ENCODE measurements around the gene PLCD3.

The PLCD3 gene

GRCh38 chr17:45137561-45138305 lies 5.4 kb upstream of the PLCD3 start:
- H3K4me3 ChIP-seq (ENCODE audit: low read depth, low read length) = no peak overlapping the region
- TF ChIP-seq, protein P1, sequence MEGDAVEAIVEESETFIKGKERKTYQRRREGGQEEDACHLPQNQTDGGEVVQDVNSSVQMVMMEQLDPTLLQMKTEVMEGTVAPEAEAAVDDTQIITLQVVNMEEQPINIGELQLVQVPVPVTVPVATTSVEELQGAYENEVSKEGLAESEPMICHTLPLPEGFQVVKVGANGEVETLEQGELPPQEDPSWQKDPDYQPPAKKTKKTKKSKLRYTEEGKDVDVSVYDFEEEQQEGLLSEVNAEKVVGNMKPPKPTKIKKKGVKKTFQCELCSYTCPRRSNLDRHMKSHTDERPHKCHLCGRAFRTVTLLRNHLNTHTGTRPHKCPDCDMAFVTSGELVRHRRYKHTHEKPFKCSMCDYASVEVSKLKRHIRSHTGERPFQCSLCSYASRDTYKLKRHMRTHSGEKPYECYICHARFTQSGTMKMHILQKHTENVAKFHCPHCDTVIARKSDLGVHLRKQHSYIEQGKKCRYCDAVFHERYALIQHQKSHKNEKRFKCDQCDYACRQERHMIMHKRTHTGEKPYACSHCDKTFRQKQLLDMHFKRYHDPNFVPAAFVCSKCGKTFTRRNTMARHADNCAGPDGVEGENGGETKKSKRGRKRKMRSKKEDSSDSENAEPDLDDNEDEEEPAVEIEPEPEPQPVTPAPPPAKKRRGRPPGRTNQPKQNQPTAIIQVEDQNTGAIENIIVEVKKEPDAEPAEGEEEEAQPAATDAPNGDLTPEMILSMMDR (IDR thresholded peaks at IDR 0.05; ENCODE audit: borderline replicate concordance, insufficient read depth, low read depth, low read length) = no peak

DNA sequence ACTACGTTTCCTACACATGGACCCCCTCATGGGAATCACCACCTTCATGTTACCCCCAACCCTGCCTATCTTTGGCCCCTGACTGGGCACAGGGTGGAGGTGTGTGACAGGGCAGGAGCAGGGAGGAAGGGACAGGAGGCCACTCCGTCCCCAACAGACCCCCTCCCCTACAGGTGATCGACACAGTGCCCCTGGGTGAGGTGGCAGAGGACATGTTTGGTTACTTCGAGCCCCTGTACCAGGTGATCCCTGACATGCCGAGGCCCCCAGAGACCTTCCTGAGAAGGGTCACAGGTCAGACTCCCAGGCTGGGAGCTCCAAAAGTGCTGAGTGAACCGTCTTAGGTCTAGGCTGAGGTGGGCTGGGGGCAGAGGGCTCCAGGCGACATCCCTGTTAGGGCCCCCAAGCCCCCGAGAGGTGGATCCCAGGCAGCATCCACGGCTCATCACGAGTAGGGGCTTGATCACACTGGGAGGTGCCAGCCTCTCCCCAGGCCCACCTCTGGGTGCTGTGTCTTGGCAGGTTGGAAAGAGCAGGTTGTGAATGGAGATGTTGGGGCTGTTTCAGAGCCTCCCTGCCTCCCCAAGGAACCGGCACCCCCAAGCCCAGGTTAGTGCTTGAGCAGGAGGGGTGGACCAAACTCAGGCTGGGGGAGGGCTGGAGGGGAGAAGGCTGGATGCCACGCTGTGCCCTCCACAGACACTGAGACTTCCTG lies 4.7 kb upstream of the PLCD3 start:
- H3K4me3 ChIP-seq (ENCODE audit: low read depth, low read length) = no peak overlapping the region
- TF ChIP-seq, protein P1 (IDR thresholded peaks at IDR 0.05; ENCODE audit: borderline replicate concordance, insufficient read depth, low read depth, low read length) = no peak

DNA sequence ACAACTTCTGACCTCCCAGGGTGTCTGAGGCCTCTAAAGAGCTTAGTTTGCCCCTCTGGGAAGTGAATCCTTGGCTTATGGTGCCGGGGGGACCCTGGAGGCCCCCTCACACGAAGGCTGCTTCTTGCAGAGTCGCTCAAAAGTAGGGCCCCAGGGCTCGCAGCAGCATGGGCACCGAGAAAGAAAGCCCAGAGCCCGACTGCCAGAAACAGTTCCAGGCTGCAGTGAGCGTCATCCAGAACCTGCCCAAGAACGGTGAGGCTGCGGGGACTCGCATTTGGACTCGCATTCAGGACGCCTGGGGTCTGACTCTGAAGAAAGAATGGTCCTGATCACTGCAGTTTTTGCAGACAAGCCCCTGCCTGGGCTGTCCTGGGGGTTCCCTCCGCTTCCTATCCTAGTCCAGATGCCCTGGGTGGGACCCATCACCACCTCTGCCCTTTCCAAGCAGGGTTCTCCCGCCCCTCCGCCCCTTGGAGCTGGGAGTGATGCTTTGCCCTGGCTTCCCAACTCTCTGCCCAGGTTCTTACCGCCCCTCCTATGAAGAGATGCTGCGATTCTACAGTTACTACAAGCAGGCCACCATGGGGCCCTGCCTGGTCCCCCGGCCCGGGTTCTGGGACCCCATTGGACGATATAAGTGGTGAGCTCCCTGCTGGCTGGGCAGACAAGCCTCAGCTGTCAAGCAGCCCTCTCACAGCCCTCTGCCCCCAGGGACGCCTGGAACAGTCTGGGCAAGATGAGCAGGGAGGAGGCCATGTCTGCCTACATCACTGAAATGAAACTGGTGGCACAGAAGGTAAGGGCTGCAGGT lies 3.9 kb upstream of the PLCD3 start:
- TF ChIP-seq, protein P1 (IDR thresholded peaks at IDR 0.05; ENCODE audit: borderline replicate concordance, insufficient read depth, low read depth, low read length) = no peak
- H3K4me3 ChIP-seq (ENCODE audit: low read depth, low read length) = peak overlapping the region; percentile 64

GRCh38 chr17:45135192-45135977 lies 3.1 kb upstream of the PLCD3 start, which contains the start of gene ACBD4:
Gene ACBD4, plus strand, starts transcription at chr17:45135687. Its CDS starts 458 bp downstream, at chr17:45136145.
- TF ChIP-seq, protein P1 (IDR thresholded peaks at IDR 0.05; ENCODE audit: borderline replicate concordance, insufficient read depth, low read depth, low read length) = peak; percentile 100
- peak within 1 kb of the TSS; percentile 64 for H3K4me3 ChIP-seq (ENCODE audit: low read depth, low read length)

DNA sequence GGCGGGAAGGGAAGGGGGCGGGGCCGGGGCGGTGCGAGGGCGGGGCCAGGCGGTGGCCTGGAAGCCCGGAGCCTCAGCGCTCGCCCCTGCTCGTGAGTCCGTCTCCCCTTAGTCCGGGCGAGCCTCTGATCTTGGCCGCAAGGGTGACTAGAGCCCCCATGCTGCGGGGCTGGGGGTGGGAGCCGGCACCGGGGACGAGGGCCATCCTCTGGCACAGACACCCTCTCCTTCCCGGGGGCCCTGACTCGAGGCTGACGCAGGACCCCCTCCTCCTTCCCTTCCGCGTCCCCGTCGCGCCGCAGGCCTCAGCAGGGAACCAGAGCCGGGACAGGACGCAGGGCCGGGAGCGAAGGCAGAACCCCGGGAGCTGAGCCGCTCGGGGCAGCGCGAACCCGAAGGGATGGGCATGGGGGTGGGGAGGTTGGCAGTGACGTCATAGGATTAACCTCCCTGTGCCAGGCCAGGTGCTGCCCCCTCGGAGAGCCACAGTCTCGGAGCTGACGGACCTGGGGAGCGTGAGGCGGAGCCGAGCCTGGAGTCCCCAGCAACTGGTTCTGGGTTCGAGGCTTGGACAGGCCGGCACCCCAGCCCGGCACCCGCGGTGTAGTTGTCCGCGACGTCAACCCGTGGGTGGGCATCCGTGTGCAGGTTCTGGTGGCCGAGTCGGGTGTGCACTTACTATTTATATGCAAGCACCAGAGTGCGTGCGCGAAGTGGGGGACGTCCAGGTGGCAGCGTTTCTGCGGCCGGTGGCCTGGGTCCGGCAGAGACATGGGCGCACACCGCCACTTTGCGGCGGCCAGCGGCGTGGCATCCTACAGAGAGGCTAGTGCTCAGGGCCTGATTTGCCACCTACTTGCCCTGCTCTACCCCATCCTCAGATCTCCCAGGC lies 503 bp upstream of the PLCD3 start:
- TF ChIP-seq, protein P1 (IDR thresholded peaks at IDR 0.05; ENCODE audit: borderline replicate concordance, insufficient read depth, low read depth, low read length) = peak; percentile 95
- peak overlapping the region; percentile 75 for H3K4me3 ChIP-seq (ENCODE audit: low read depth, low read length)

Measured in GM12875 (cell line).